ENCODE data around the gene CCR2.
A peak's percentile ranks its signal among the peaks of the same experiment; 100 is the strongest.
"Not testable (repeated sequence)": the region's sequence is repeated elsewhere in the genome, so short reads cannot be mapped to it uniquely, and the experiment has no call there.

CCR2 gene

DNA sequence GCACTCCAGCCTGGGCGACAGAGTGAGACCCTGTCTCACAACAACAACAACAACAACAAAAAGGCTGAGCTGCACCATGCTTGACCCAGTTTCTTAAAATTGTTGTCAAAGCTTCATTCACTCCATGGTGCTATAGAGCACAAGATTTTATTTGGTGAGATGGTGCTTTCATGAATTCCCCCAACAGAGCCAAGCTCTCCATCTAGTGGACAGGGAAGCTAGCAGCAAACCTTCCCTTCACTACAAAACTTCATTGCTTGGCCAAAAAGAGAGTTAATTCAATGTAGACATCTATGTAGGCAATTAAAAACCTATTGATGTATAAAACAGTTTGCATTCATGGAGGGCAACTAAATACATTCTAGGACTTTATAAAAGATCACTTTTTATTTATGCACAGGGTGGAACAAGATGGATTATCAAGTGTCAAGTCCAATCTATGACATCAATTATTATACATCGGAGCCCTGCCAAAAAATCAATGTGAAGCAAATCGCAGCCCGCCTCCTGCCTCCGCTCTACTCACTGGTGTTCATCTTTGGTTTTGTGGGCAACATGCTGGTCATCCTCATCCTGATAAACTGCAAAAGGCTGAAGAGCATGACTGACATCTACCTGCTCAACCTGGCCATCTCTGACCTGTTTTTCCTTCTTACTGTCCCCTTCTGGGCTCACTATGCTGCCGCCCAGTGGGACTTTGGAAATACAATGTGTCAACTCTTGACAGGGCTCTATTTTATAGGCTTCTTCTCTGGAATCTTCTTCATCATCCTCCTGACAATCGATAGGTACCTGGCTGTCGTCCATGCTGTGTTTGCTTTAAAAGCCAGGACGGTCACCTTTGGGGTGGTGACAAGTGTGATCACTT lies 18.8 kb downstream of the CCR2 start:
- peak; percentile 20 for DNase-seq
- in situ Hi-C loops (cut with HindIII; ENCODE audit: low pct_ligation_motif_present, low pct_unique_long_range_greater_than_20kb, low sequenced_read_pairs), result no loop called here

DNA sequence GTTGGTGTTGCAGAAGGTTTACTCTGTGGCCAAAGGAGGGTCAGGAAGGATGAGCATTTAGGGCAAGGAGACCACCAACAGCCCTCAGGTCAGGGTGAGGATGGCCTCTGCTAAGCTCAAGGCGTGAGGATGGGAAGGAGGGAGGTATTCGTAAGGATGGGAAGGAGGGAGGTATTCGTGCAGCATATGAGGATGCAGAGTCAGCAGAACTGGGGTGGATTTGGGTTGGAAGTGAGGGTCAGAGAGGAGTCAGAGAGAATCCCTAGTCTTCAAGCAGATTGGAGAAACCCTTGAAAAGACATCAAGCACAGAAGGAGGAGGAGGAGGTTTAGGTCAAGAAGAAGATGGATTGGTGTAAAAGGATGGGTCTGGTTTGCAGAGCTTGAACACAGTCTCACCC lies 20.8 kb downstream of the CCR2 start:
- DNase-seq, result no peak
- in situ Hi-C loops (cut with HindIII; ENCODE audit: low pct_ligation_motif_present, low pct_unique_long_range_greater_than_20kb, low sequenced_read_pairs), result no loop called here

DNA sequence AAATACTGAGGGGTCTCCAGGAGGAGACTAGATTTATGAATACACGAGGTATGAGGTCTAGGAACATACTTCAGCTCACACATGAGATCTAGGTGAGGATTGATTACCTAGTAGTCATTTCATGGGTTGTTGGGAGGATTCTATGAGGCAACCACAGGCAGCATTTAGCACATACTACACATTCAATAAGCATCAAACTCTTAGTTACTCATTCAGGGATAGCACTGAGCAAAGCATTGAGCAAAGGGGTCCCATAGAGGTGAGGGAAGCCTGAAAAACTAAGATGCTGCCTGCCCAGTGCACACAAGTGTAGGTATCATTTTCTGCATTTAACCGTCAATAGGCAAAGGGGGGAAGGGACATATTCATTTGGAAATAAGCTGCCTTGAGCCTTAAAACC lies 21.3 kb downstream of the CCR2 start:
- no peak for DNase-seq
- in situ Hi-C loops (cut with HindIII; ENCODE audit: low pct_ligation_motif_present, low pct_unique_long_range_greater_than_20kb, low sequenced_read_pairs), result no loop called here

DNA sequence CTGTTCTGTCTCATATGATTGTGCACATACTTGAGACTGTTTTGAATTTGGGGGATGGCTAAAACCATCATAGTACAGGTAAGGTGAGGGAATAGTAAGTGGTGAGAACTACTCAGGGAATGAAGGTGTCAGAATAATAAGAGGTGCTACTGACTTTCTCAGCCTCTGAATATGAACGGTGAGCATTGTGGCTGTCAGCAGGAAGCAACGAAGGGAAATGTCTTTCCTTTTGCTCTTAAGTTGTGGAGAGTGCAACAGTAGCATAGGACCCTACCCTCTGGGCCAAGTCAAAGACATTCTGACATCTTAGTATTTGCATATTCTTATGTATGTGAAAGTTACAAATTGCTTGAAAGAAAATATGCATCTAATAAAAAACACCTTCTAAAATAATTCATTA lies 21.9 kb downstream of the CCR2 start:
- DNase-seq, result no peak
- in situ Hi-C loops (cut with HindIII; ENCODE audit: low pct_ligation_motif_present, low pct_unique_long_range_greater_than_20kb, low sequenced_read_pairs), result no loop called here

DNA sequence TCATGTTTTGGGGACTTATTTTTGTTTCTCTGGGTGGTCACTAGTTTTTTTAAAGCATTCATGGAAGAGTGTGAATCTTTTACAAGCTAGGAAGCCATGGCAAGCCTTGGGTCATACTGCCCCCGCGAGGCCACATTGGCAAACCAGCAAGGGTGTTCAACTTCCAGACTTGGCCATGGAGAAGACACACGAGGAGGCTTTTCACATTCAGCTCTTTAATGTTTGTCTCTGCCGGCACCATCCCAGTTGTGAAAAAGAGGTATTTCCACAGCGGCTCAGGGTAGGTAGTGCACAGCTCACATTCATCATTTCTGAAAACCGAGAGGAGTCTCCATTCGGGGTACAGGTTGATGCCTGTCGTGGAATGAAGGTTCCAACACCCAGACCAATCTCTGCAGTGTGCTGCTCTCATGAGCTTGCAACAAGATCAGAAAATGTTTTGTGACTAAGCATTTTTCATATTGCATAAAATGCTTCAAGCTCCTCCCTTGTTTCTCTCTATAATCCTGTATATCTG lies 24.6 kb downstream of the CCR2 start:
- in situ Hi-C loops (cut with HindIII; ENCODE audit: low pct_ligation_motif_present, low pct_unique_long_range_greater_than_20kb, low sequenced_read_pairs), result no loop called here
- peak; percentile 46 for DNase-seq

DNA sequence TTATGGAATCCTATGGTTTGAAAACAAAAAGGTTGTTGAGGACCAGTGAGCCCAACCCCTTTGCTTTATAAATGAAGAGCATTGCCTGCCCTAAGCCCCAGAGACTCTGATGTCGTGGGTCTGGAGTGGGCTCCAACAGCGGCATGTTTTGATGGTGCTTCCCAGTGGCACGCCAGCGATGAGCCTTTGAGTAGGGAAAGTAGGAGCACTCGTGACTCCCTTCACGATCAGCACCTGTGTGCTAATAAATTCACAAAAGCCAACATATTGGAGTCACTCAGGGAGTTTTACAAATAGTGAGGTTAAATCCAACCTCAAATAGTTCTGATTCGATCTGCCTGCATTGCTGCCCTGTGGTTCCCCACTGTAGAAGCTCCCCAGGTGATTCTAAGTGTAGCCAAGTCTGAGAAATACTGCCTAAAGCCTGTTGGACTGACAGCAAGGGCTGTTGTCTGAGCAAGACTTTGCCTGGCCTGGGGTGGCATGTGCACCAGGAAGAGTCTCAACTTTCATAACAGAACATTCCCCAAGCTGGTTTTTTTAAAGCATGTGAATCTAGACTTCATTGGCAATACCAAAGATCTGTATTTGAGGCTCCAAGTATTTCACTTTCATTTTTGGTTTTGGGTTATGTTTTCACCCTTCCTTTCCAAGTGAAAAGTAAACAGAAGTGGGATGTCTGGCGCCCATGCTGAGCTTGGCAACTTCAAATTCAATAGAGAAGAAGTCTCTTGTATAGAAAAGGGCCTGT lies 26.7 kb downstream of the CCR2 start:
- in situ Hi-C loops (cut with HindIII; ENCODE audit: low pct_ligation_motif_present, low pct_unique_long_range_greater_than_20kb, low sequenced_read_pairs), result no loop called here
- no peak for DNase-seq

DNA sequence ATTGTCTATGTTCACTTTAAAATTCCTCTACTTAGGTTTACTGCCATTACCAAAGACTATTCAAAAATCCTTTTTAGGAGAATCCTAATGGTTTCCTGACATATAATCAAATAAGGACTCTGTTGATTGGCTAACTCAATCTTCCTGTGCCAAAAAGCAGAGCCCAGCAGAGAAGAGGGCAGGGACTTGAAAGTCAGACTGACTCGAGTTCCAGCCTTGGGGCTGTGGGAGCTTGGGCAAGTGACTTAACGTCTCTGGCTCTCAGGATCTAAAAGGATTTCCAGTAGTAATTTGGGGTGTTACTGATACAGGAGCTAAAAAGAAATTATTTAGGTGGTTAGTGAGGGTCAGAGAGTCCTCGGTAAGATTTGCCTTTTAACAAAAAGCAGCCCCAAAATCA lies 27.7 kb downstream of the CCR2 start:
- no peak for DNase-seq
- in situ Hi-C loops (cut with HindIII; ENCODE audit: low pct_ligation_motif_present, low pct_unique_long_range_greater_than_20kb, low sequenced_read_pairs), result no loop called here

DNA sequence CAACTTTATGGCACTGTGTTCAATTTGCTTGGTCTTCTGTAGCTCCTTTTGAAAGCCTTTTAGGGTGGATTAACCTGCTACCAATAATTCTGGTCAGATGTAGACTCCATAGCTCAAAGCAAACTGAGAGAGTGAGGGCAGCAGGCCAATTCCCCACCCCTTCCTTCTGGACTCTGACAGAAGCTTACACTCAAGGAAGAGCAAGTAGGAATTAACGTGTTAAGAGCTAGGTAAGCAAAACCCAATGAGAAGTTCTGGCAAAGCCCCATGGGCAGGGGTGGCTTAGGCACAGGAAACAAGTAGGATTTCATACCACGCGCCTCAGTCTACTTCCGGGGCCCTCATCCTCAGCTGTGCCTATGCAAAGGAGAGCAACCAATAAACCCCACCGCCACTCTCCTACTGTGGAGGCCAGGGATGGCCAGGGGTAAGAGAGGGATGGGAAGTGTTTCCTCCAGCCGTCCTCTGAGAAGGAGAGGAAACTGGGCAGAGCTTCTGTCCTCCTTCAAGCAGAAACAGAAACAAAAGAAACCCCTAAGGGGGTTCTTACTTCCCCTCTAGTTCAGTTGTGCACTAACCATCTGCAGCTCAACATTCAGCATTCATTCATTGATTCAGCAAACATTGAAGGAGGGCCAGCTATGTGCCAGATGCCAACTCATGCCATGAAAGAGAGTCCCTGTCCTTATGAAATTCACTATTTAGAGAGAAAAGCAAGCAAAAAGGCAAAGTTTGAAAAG lies 29.5 kb downstream of the CCR2 start:
- in situ Hi-C loops (cut with HindIII; ENCODE audit: low pct_ligation_motif_present, low pct_unique_long_range_greater_than_20kb, low sequenced_read_pairs), result no loop called here
- DNase-seq, result no peak

DNA sequence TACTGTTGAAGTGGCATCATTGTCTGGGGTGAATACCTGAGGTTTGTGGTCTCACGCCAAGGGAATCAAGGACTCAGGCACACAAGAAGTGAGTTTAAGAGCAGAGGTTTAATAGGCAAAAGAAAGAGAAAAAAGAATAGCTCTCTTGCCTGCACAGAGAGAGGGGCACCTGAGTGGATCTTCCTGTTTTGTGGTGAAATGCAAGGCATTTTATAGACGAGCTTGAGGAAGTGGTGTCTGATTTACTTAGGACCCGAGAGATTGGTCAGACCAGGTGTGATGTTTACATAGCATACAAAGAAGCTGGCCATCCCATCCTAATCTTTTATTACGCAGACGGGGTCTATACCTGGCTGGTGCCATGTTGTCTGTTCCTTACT lies 30.0 kb downstream of the CCR2 start:
- no peak for DNase-seq
- in situ Hi-C loops (cut with HindIII; ENCODE audit: low pct_ligation_motif_present, low pct_unique_long_range_greater_than_20kb, low sequenced_read_pairs), result no loop called here

DNA sequence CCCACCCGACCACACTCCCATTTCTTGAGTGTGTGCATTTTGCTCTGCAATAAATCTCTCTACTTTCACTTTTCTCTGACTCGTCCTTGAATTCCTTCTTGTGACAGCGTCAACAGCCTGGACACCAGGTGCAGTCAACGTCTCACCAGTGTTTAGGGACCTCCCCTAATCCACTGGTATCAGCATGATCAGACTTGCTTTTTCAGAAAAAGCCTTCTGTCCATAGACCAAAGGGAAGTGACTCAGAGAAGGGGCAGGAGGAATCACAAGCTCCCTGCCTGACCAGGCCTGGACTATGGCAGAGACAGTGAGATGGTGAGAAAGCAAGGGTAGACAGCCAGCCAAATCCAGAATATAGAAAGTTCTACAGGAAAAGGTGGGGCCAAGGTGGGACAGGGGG lies 32.3 kb downstream of the CCR2 start:
- in situ Hi-C loops (cut with HindIII; ENCODE audit: low pct_ligation_motif_present, low pct_unique_long_range_greater_than_20kb, low sequenced_read_pairs), result no loop called here

DNA sequence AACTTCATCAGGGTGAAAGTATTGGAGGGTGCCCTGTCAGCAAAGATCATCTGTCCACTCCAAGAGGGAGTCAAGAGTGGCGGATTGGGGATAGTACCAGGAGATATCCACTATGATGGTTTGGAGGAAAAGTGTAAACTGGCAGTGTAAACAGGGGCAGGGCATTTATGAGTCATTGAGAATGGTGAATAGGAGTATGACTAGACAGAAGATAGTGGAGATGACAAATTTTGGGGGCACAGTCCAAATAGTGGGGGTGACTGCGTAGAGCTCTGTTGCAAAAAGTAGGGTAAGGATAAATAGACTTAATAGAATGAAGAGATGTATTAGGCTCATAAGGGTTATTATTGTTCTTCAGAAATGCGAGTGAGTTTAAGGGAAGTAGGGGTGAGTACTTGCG lies 34.9 kb downstream of the CCR2 start:
- DNase-seq; in situ Hi-C loops (cut with HindIII; ENCODE audit: low pct_ligation_motif_present, low pct_unique_long_range_greater_than_20kb, low sequenced_read_pairs): not testable (repeated sequence)

More for the DNA sequence above, 32.3 kb downstream of the CCR2 start:
- DNase-seq, result peak; percentile 22

DNA sequence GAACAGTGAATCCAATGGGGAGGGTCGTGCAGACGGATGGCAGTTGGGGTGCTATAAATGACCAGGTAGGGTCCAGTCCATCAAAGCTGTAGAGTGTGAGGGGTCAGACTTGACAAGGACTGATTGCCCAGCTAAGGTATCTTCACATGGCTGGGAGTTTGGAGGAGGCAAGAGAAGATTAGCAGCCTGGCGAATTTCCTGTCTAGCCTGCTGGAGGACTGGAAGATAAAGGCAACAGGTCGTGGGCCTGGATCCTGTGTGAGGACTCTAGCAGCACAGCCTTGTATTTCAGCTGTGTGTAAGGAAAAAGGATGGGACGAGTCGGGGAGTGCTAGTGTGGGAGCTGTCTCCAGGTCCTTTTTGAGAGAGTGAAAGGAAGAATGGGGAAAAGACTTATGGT lies 35.4 kb downstream of the CCR2 start:
- in situ Hi-C loops (cut with HindIII; ENCODE audit: low pct_ligation_motif_present, low pct_unique_long_range_greater_than_20kb, low sequenced_read_pairs), result no loop called here
- no peak for DNase-seq

DNA sequence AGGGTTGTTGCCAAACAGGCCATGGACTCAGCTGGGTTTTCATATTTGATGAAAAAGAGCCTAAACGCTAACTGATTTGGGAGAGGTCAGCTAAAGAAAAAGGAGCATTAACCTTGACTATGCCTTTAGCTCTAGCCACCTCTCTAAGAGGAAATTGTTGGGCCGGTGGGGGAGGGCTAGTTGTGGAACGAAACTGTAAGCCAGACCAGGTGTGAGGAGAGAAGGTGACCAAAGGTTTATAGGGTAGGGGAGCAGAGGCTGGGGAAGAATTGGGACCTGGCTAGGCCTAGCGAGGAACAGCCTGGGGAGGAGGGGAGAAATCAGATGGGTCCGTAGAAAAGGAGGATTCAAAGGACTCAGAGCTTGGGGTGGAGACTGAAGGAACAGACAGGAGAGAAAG lies 37.6 kb downstream of the CCR2 start:
- in situ Hi-C loops (cut with HindIII; ENCODE audit: low pct_ligation_motif_present, low pct_unique_long_range_greater_than_20kb, low sequenced_read_pairs); DNase-seq: not testable (repeated sequence)

DNA sequence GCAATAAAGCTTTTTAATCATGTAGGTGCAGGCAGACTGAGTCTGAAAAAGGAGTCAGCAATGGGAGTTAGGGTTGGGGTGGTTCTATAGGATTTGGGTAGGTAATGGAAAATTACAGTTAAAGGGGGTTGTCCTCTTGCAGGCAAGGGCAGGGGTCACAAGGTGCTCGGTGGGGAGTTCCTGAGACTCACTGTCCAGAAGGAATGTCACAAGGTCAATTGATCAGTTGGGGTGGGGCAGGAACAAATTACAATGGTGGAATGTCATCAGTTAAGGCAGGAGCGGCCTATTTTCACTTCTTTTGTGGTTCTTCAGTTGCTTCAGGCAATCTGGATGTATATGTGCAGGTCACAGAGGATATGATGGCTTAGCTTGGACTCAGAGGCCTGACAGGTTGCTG lies 39.1 kb downstream of the CCR2 start:
- in situ Hi-C loops (cut with HindIII; ENCODE audit: low pct_ligation_motif_present, low pct_unique_long_range_greater_than_20kb, low sequenced_read_pairs), result no loop called here
- DNase-seq, result no peak

DNA sequence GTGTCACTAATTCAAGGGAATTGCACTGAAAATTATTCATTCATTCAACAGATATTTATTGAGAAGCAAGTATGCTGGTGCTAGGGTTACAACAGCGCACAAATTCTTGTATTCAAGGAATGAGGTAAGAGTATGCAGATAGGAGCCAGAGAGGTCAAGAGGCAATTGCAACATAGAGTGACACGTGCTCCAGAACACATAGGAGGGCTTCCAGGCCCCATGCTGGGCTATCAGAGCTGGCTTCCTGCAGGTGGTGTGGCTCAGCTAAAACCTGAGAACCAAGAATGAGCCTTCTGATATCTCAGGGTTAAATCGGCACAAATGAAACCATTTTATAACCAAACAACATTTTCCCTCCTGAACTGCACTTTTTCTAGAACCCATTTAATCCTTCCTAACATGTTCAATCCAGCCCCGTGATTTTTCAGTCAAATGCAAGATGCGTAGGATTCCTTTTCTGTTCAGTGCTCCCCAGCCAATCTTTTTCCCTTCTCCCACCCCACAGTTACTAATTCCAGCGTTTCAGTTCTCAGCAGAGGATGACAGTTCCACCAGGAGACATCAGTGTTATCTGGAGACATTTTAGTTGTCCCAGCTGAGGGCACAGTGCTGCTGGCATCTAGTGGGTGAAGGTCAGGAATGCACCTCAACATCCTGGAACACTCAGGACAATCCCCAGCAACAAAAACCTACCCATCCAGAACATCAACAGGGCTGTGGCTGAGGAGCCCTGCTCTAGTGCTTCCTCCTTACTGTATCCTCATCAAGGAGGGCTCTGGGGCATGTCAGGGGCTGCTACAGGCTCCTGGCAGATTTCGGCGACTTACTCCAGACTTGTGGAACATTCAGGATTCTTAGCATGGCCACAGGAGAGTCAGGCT lies 39.9 kb downstream of the CCR2 start:
- no peak for DNase-seq
- in situ Hi-C loops (cut with HindIII; ENCODE audit: low pct_ligation_motif_present, low pct_unique_long_range_greater_than_20kb, low sequenced_read_pairs), result no loop called here

DNA sequence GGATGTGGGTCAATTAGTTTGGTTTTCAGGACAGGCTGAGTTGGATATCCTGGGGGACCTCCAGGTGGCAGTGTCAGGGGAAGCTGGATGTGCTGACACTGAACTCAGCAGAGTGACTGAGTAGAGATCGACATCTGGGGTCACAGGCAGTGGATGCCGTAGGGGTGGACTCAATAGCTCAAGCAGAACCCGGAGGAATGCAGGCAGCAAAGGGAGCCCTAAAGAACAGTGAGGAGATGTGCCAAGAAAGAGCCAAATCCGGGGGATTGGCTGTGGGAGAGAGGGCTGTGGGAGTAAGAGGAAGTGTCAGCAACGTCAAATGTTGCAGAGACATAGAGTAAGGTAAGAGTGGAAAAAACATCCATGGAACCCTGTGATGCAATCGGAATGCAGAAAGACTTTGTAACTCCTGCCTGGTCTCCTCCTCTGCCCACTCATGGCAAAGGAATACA lies 41.3 kb downstream of the CCR2 start:
- DNase-seq, result no peak

DNA sequence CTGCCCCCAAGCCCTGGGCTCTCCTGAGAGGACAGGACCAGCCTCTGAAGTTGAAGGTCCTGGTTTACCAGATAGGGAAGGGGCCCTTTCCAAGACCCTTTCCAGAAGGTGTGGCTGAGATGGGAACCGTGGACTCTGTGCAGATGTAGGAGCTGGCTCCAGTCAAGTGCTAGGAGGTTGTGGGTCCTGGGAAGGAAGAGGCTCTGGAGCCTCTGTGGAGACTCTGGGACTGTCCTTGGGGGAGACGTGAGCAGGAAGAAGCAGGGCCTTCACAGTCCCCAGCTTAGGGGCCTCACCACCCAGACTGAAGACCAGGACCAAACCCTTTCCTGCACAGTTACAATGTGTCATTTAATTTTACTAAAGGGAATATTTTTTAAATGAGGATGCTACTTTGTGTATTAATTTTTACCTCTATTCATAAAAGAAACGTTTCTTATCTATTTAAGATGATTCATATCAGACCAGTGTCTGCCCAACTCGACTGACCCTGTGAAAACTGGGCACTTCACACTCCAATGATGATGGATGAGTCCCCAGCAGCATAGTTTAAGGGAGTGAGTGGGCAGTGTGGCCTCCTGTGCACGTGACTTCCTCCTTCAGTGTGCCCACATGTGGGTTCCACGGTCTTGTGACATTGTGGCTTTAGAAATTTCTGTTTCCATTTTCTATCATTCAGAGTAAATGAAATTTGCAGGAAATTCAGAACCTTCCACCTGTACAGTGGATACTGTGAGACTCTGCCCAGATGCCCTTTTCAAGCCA lies 42.0 kb downstream of the CCR2 start:
- in situ Hi-C loops (cut with HindIII; ENCODE audit: low pct_ligation_motif_present, low pct_unique_long_range_greater_than_20kb, low sequenced_read_pairs), result no loop called here
- DNase-seq, result no peak

More for the DNA sequence above, 41.3 kb downstream of the CCR2 start:
- in situ Hi-C loops (cut with HindIII; ENCODE audit: low pct_ligation_motif_present, low pct_unique_long_range_greater_than_20kb, low sequenced_read_pairs), result no loop called here

All from ACHN (cell line).